Measurements from ENCODE around the gene AUTS2.

AUTS2 gene

GRCh38 chr7:70377957-70378356 lies 779.7 kb downstream of the AUTS2 start:
- no peak for DNase-seq

- DNase-seq: no peak
Observed at GRCh38 chr7:70379210-70379609, 780.9 kb downstream of the AUTS2 start.

- peak; percentile 73 for DNase-seq
Observed at GRCh38 chr7:70380421-70381015, 782.2 kb downstream of the AUTS2 start.

GRCh38 chr7:70383066-70383782 lies 784.9 kb downstream of the AUTS2 start:
- no peak for DNase-seq

- no peak for DNase-seq
Observed at GRCh38 chr7:70384024-70384423, 785.7 kb downstream of the AUTS2 start.

- DNase-seq: no peak
Observed at GRCh38 chr7:70384891-70385290, 786.6 kb downstream of the AUTS2 start.

- DNase-seq: no peak
Observed at GRCh38 chr7:70387217-70387616, 788.9 kb downstream of the AUTS2 start.

GRCh38 chr7:70389531-70390151 lies 791.4 kb downstream of the AUTS2 start:
- DNase-seq: no peak

GRCh38 chr7:70390251-70390650 lies 792.0 kb downstream of the AUTS2 start:
- no peak for DNase-seq

GRCh38 chr7:70392256-70392876 lies 794.1 kb downstream of the AUTS2 start:
- DNase-seq: no peak

- DNase-seq: no peak
Observed at GRCh38 chr7:70392877-70393435, 794.7 kb downstream of the AUTS2 start.

GRCh38 chr7:70393956-70394355 lies 795.7 kb downstream of the AUTS2 start:
- DNase-seq: no peak

- DNase-seq: no peak
Observed at GRCh38 chr7:70400829-70401380, 802.6 kb downstream of the AUTS2 start.

GRCh38 chr7:70402069-70402468 lies 803.8 kb downstream of the AUTS2 start:
- no peak for DNase-seq

GRCh38 chr7:70405241-70405640 lies 807.0 kb downstream of the AUTS2 start:
- DNase-seq: no peak

GRCh38 chr7:70406186-70406949 lies 808.1 kb downstream of the AUTS2 start:
- peak; percentile 40 for DNase-seq

- DNase-seq: no peak
Observed at GRCh38 chr7:70406950-70407209, 808.6 kb downstream of the AUTS2 start.

- no peak for DNase-seq
Observed at GRCh38 chr7:70408477-70408876, 810.2 kb downstream of the AUTS2 start.

GRCh38 chr7:70408891-70409290 lies 810.6 kb downstream of the AUTS2 start:
- no peak for DNase-seq

- no peak for DNase-seq
Observed at GRCh38 chr7:70410134-70410750, 812.0 kb downstream of the AUTS2 start.

- DNase-seq: no peak
Observed at GRCh38 chr7:70414368-70414767, 816.1 kb downstream of the AUTS2 start.

Measured in left hindlimb (tissue), 1 donor.